PC-3 (cell line): ENCODE results near the gene AGMAT. TPM values are rescaled to one million over a fixed set of nuclear protein-coding genes. Genes with fewer than 3 reads are reported as not detected.
A peak's percentile ranks its signal among the peaks of the same experiment; 100 is the strongest.

Experiments used
- ATAC-seq: fragments of 200-7000 bp; cut with Tn5 transposase; 2 replicates; pipeline ENCODE4 v1.9.1; 2020; ENCODE audit warnings: mild to moderate bottlenecking, moderate library complexity
- Bru-seq: library from RNA; stranded (reverse); fragments of 400-500 nt; gene quantifications from one replicate; lab custom pipeline; 2021; lab: Mats Ljungman, UMichigan
- BruChase-seq, 2 experiments: library from RNA; stranded (reverse); fragments of 400-500 nt; gene quantifications; one replicate each; lab custom pipeline; 2021; lab: Mats Ljungman, UMichigan
- BruUV-seq: library from RNA; stranded (reverse); fragments of 400-500 nt; replicated peaks from 2 replicates; lab custom pipeline; 2021; lab: Mats Ljungman, UMichigan
- CTCF ChIA-PET: fragments of 300-600 bp; sonication (Branson Sonifier 250); formaldehyde crosslinking; loops from one replicate; lab custom pipeline; 2022; ENCODE audit warnings: antibody characterized with exemption; lab: Charles Lee
- POLR2A ChIA-PET: fragments of 300-600 bp; sonication (Branson Sonifier 250); formaldehyde crosslinking; loops from one replicate; lab custom pipeline; 2022; ENCODE audit warnings: antibody characterized with exemption; ENCODE audit not compliant: unreplicated experiment; lab: Charles Lee
- DNase-seq: peaks from one replicate; pipeline ENCODE4 v3.0.0-alpha.2; 2015
- H2AFZ ChIP-seq: fragments of 300-600 bp; sonication (generic); 2 replicates; pipeline ENCODE4 v1.6.0; 2016; ENCODE audit warnings: antibody characterized with exemption, low read length
- H3F3A ChIP-seq: fragments of 300-600 bp; sonication (generic); one replicate; pipeline ENCODE4 v1.6.0; 2017; ENCODE audit warnings: antibody characterized with exemption, low read length, control low read depth, mild to moderate bottlenecking; ENCODE audit not compliant: unreplicated experiment
- H3K27ac ChIP-seq: fragments of 300-600 bp; sonication (generic); 2 replicates; pipeline ENCODE4 v1.5.1; 2016; ENCODE audit warnings: mild to moderate bottlenecking, low read length
- H3K27me3 ChIP-seq: fragments of 300-600 bp; sonication (generic); 2 replicates; pipeline ENCODE4 v1.6.1; 2016; ENCODE audit warnings: low read length, mixed read lengths
- H3K36me3 ChIP-seq: fragments of 300-600 bp; sonication (generic); 2 replicates; pipeline ENCODE4 v1.6.1; 2016; ENCODE audit warnings: low read depth, mixed run types, low read length, mixed read lengths
- H3K4me1 ChIP-seq: fragments of 300-600 bp; sonication (generic); 2 replicates; pipeline ENCODE4 v1.5.1; 2016; ENCODE audit warnings: low read length; ENCODE audit not compliant: insufficient read depth
- H3K4me2 ChIP-seq: fragments of 300-600 bp; sonication (generic); 2 replicates; pipeline ENCODE4 v1.6.0; 2016; ENCODE audit warnings: low read length
- H3K4me3 ChIP-seq: fragments of 300-600 bp; sonication (generic); 2 replicates; pipeline ENCODE4 v1.5.1; 2016; ENCODE audit warnings: mild to moderate bottlenecking, low read length, mixed read lengths
- H3K79me2 ChIP-seq: fragments of 300-600 bp; sonication (generic); 2 replicates; pipeline ENCODE4 v1.6.1; 2017; ENCODE audit warnings: low read length, mixed read lengths
- H3K9ac ChIP-seq: fragments of 300-600 bp; sonication (generic); 2 replicates; pipeline ENCODE4 v1.6.0; 2016; ENCODE audit warnings: mild to moderate bottlenecking, low read length
- H3K9me2 ChIP-seq: fragments of 300-600 bp; sonication (generic); replicated peaks from 2 replicates; pipeline ENCODE4 v1.6.1; 2016; ENCODE audit warnings: mixed run types, low read length, mixed read lengths
- H3K9me3 ChIP-seq: fragments of 300-600 bp; sonication (generic); 2 replicates; pipeline ENCODE4 v1.6.1; 2016; ENCODE audit warnings: low read length, mixed read lengths
- H4K20me1 ChIP-seq: fragments of 300-600 bp; sonication (generic); 2 replicates; pipeline ENCODE4 v1.6.1; 2016; ENCODE audit warnings: low read length, mixed read lengths
- EZH2 ChIP-seq: fragments of 300-600 bp; sonication (generic); IDR thresholded peaks from one replicate; pipeline ENCODE4 v1.6.1; 2017; ENCODE audit warnings: antibody characterized with exemption, mild to moderate bottlenecking, low read length; ENCODE audit not compliant: unreplicated experiment
- EZH2phosphoT487 ChIP-seq: fragments of 300-600 bp; sonication (generic); IDR thresholded peaks from 2 replicates; pipeline ENCODE4 v1.6.1; 2018; ENCODE audit warnings: mild to moderate bottlenecking, antibody characterized with exemption, low read length, borderline replicate concordance
- intact Hi-C: fragments of 100-400 bp; cut with micrococcal nuclease; formaldehyde crosslinking; loops from 2 replicates; pipeline ENCODE4 v1.9.0; 2023
- long read RNA-seq: library from polyadenylated mRNA; unstranded; transcript quantifications from one replicate; pipeline ENCODE4 v2.0.0, GENCODE V29; 2021; ENCODE audit not compliant: unreplicated experiment
- total RNA-seq: library from RNA; depleted of rRNA; stranded (reverse); fragments of >200 nt; gene quantifications from 2 replicates; pipeline ENCODE4 v1.2.3, GENCODE V29; 2014; rRNA removed
- TF ChIP-seq, protein P1 (sequence below): fragments of 300-600 bp; sonication (generic); conservative IDR thresholded peaks from 2 replicates; pipeline ENCODE4 v1.5.1; 2017; ENCODE audit warnings: antibody characterized with exemption, low read depth, mild to moderate bottlenecking, low read length

Gene AGMAT, protein sequence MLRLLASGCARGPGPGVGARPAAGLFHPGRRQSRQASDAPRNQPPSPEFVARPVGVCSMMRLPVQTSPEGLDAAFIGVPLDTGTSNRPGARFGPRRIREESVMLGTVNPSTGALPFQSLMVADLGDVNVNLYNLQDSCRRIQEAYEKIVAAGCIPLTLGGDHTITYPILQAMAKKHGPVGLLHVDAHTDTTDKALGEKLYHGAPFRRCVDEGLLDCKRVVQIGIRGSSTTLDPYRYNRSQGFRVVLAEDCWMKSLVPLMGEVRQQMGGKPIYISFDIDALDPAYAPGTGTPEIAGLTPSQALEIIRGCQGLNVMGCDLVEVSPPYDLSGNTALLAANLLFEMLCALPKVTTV
- total RNA-seq (8.2 and 9.4 TPM in 2 replicates), Bru-seq, nascent RNA (percentile 37 among the genes with signal in this experiment), BruChase-seq, experiment 1, labeled RNA remaining after a 6-hour chase (percentile 32 among the genes with signal in this experiment), BruChase-seq, experiment 2, labeled RNA remaining after a 2-hour chase (percentile 32 among the genes with signal in this experiment)
- long read RNA-seq, partial matches to known transcripts = 0 of 5 reads
- long read RNA-seq, other reads (novel, unspliced or antisense) = 1 of 5 reads

DNA sequence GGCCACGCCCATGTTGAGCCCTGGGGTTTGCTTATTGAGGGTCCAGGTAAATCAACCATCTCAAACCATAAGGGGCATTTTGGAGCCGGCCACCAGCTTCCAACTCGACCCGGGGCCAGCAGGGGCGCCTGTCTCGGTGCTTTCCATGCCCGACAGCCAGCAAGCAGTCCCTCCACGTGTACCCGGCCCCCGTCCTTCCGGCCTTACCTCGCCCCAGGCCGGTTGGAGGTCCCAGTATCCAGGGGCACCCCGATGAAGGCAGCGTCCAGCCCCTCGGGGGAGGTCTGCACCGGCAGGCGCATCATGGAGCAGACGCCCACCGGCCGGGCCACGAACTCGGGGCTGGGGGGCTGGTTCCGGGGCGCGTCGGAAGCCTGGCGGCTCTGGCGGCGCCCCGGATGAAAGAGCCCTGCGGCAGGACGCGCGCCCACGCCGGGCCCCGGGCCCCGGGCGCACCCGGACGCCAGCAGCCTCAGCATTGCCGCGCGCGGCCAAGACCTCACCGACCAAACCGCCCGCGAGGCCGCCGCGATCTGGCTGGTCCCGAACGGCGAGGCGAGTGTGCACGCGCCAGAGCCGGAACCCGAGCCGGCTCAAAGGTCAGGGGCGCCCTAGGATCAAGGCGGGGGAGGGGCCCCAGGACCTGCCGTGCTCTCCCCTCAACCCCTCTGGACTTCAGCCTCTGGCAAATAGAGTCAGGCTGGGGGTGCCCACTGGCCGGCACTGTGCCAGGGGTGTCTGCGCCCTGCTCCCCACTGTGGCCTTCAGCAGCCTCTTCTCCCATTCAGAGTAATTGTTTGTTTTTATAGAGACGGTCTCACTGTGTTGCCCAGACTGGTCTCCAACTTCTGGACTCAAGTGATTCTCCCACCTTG lies at the start of gene AGMAT:
Gene AGMAT, minus strand, starts transcription at position 563 of the 875 bp plus-strand sequence. Its CDS starts 84 bp downstream, at position 479.
- Histone ChIP-seq H3K4me3 (peak within 1 kb of the TSS; percentile 75), H3K27me3 (no peaks in the 10 kb centered on the region), H3K4me1 (no peaks in the 10 kb centered on the region), H3K9ac (peak within 1 kb of the TSS; percentile 85), H4K20me1 (no peaks in the 10 kb centered on the region), H3K4me2 (peak within 1 kb of the TSS; percentile 96), H3K27ac (0 out of 2 replicates have a peak within 1 kb of the TSS, but pooled peaks have one; percentile 14), H3K9me2 (no peaks in the 10 kb centered on the region), H3K9me3 (no peaks in the 10 kb centered on the region), H2AFZ (peak within 1 kb of the TSS; percentile 96), H3K36me3 (no peaks in the 10 kb centered on the region), H3K79me2 (no peaks in the 10 kb centered on the region), H3F3A (no peaks in the 10 kb centered on the region)
- DNase-seq (peak; percentile 37), ATAC-seq (peak; percentile 82)
- TF ChIP-seq EZH2 = no peak
- TF ChIP-seq, protein P1, sequence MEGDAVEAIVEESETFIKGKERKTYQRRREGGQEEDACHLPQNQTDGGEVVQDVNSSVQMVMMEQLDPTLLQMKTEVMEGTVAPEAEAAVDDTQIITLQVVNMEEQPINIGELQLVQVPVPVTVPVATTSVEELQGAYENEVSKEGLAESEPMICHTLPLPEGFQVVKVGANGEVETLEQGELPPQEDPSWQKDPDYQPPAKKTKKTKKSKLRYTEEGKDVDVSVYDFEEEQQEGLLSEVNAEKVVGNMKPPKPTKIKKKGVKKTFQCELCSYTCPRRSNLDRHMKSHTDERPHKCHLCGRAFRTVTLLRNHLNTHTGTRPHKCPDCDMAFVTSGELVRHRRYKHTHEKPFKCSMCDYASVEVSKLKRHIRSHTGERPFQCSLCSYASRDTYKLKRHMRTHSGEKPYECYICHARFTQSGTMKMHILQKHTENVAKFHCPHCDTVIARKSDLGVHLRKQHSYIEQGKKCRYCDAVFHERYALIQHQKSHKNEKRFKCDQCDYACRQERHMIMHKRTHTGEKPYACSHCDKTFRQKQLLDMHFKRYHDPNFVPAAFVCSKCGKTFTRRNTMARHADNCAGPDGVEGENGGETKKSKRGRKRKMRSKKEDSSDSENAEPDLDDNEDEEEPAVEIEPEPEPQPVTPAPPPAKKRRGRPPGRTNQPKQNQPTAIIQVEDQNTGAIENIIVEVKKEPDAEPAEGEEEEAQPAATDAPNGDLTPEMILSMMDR = peak; percentile 44
- ChIA-PET POLR2A (no interaction called here), CTCF (interaction anchor here (0.9 kb wide), 1 partner anchor 11 kb away, joined by 5 read pairs; no protein-coding TSS in a partner anchor)
- no TSS peak for BruUV-seq
- intact Hi-C loops = no loop called here

DNA sequence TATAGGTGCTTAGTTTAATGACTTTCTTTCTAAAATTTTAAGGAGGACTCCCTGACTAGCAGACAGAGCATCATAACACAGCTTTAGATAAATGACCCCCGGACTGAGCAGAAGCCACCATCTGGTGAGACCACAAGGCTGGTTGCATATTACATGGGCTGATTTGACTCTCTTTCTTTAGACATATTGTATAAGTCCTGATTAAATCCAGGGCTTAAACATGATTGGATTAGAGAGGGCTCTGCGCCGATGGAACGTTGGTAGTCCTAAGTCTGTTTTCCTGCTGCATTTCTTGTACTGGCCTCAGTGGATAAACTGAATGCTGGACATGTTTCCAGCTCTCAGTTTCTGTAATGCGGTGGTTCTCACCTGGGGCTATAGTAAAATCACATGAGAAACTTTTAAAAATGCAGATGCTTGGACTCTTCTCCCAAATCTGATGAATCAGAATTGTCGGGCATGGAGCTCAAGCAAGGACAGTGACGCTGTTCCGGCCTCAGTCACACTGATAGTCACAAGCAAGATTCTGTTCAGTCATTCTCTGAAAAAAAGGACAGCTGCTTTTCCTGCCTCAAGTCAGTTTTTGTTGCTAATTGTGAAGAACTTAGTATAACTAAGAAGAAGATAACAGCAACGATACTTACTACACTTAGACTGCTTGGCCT lies 49.0 kb upstream of the AGMAT start:
- H3K9ac ChIP-seq = no peak overlapping the region
- H4K20me1 ChIP-seq = no peaks in the 10 kb centered on the region
- H3K9me2 ChIP-seq = no peaks in the 10 kb centered on the region
- peaks cover 52% of the 10 kb centered on the region; the same call in 1 of the 2 replicates for H3K36me3 ChIP-seq
- H3K4me1 ChIP-seq = no peaks in the 10 kb centered on the region
- ATAC-seq (no peak), DNase-seq (no peak)
- no peaks in the 10 kb centered on the region for H3K27me3 ChIP-seq
- POLR2A ChIA-PET = no interaction called here
- H3K4me3 ChIP-seq = no peak overlapping the region
- no peaks in the 10 kb centered on the region for H3K9me3 ChIP-seq
- no peak overlapping the region for H3K27ac ChIP-seq
- peaks cover 2% of the 10 kb centered on the region; the same call in 1 of the 2 replicates for H3K79me2 ChIP-seq
- TF ChIP-seq EZH2phosphoT487 = no peak
- TF ChIP-seq, protein P1 = no peak
- TF ChIP-seq EZH2 = no peak
- no TSS peak for BruUV-seq
- H3F3A ChIP-seq = no peaks in the 10 kb centered on the region
- H2AFZ ChIP-seq = no peak overlapping the region
- no peak overlapping the region for H3K4me2 ChIP-seq
- intact Hi-C loops = no loop called here
- CTCF ChIA-PET = no interaction called here
